Astrocyte of the cerebellum (primary cell): Measurements from ENCODE around the gene MVK.

ENCODE experiments used
- DNase-seq: peaks from one replicate; pipeline ENCODE4 v3.0.0-alpha.2; 2011; ENCODE audit warnings: low read depth
- H3K4me3 ChIP-seq: 2 replicates; pipeline ENCODE4 v1.5.1; 2011; ENCODE audit warnings: mild to moderate bottlenecking, low read depth, low read length, moderate library complexity
- CTCF ChIP-seq: IDR thresholded peaks from 2 replicates; pipeline ENCODE4 v1.5.1; 2012; ENCODE audit warnings: low read length, low read depth, moderate library complexity, mild to moderate bottlenecking; ENCODE audit errors: missing control alignments
- in situ Hi-C: cut with HindIII; loops from 2 replicates; pipeline ENCODE4 v1.10.0; 2017; ENCODE audit warnings: low sequenced_read_pairs

The MVK gene

DNA sequence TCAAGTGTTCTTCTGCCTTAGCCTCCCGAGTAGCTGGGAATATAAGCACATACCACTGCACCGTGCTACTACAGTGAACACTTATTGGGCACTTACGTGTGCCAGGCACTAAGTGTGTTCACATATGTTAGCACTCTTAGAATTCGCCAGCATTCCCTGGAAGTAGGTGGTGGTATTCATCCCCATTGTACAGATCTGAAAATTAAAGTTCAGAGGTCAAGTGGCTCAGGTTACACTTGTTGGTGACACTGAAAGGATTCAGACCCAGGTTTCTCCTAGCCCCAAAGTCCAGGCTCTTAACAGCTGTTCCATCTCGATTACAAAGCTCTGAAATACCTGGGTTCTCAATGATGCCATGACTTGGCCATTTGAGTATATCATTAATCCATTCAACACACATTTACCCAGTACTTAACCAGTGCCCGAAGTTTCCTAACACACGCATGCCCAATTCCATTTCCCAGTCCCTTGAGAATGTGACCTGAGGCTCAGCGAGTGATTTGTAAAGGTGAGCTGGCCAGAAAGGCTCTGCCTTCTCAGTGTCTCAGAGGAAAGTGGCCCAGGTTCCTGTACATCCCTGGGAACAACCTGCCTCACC lies 4.8 kb downstream of the MVK start:
- no peak for DNase-seq
- no peak overlapping the region for H3K4me3 ChIP-seq
- TF ChIP-seq CTCF = no peak
- in situ Hi-C loops = no loop called here

- in situ Hi-C loops = no loop called here
- no peak for DNase-seq
- H3K4me3 ChIP-seq = no peak overlapping the region
- TF ChIP-seq CTCF = no peak
These were observed 6.0 kb downstream of the MVK start for GRCh38 chr12:109579639-109580038.

GRCh38 chr12:109580272-109580671 lies 6.7 kb downstream of the MVK start:
- in situ Hi-C loops = no loop called here
- no peak overlapping the region for H3K4me3 ChIP-seq
- no peak for TF ChIP-seq CTCF
- DNase-seq = no peak

DNA sequence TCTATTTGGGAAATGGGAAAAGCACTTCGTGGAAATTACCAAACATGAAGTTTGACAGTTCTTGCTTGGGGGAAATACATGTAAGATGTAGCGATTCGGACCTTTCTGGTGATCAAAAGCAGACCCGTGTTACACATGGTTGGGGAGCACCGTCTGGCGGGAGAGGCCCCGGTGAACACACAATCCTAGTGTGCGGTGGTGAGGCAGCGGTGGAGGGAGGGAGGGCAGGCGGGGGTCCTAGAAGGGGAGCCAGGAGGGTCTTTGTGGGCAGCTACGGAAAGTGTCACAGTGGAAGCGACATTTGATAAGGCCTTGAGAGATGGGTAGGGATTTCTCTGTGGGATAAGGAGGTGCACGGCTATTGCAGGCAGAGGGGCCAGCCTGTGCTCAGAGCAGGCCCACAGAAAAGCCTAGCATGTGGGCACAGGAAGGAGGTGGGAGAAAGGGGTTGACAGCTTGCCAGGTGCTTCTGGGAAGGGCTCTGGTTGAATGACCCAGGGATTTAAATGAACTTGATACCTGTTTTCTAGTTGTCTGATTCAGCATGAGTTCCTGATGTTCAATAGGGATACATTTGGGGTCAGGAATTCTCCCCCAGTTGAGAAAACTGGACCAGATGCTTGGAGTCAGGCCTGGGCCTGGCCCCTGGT lies 7.2 kb downstream of the MVK start:
- no peak for TF ChIP-seq CTCF
- no peak for DNase-seq
- in situ Hi-C loops = no loop called here
- no peak overlapping the region for H3K4me3 ChIP-seq

DNA sequence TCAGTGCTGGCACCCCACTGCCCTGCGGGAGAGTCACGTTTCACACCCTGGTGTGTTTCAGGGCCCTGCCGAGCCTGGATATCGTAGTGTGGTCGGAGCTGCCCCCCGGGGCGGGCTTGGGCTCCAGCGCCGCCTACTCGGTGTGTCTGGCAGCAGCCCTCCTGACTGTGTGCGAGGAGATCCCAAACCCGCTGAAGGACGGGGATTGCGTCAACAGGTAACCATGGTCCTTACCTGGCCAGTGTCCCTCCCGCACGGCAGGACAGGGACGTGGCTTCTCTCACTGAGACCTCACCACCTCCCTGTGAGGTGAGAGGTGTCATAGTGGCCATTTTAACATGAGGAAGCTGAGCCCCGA lies 7.7 kb downstream of the MVK start:
- DNase-seq = no peak
- no peak for TF ChIP-seq CTCF
- H3K4me3 ChIP-seq = no peak overlapping the region
- in situ Hi-C loops = no loop called here

GRCh38 chr12:109581856-109582255 lies 8.3 kb downstream of the MVK start:
- no peak for TF ChIP-seq CTCF
- DNase-seq = no peak
- in situ Hi-C loops = no loop called here
- no peak overlapping the region for H3K4me3 ChIP-seq
